Measurements from ENCODE around the gene JUNB. TPM values are rescaled to one million over a fixed set of nuclear protein-coding genes. Genes with fewer than 3 reads are reported as not detected.

The JUNB gene
- total RNA-seq, 1 experiment from 2014 or later: 116 TPM

DNA sequence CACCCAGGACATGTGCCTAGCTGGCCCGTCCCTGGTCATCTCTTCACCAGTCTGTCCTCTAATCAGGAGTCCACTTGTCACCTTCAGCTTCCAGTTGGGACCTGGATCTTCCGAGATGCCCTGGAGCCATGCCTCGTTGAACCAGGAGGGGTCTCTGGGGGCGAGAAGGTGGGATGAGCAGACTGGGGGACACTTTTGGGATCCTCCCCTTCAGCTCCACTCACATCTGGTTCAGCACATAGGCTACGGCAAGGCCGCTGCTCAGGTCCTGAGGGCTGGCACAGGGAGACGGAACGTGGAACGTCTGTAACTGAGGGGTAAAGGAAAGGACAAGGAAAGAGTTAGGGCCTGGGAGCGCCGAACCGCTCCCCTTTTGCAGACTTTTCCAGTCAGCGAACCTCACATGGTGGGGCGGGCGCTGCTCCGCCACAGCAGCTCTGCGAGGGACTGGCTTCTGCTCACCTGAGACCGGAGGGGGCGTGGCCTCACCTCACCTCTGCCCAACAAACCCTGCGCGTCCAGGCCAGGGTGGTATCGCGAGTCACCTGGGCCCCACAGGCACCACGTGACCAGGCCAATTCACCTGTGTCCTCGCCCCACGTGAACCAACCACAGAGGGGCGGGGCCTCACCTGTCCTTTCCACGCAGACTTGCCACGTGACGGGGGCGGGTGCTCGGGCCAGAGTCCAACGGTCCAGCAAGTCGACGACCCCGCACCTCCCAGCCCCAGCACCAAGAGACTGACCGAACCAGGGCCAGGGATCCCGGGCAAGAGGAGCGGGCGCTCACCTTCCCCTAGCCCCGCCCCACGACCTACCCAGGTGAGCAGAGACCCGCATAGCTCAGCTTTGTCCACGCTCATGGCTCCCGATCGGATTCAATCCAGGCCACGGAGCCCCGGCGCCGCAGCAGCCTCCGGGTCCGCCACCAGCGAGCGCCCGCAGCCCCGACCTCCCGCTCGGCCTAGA is 16.4 kb upstream of the JUNB start, which contains the start of gene HOOK2:
Gene HOOK2 (minus strand): TSS at position 965 of the 968 bp plus-strand sequence. CDS start 103 bp downstream, at position 862.
- TF ChIP-seq, protein P1, sequence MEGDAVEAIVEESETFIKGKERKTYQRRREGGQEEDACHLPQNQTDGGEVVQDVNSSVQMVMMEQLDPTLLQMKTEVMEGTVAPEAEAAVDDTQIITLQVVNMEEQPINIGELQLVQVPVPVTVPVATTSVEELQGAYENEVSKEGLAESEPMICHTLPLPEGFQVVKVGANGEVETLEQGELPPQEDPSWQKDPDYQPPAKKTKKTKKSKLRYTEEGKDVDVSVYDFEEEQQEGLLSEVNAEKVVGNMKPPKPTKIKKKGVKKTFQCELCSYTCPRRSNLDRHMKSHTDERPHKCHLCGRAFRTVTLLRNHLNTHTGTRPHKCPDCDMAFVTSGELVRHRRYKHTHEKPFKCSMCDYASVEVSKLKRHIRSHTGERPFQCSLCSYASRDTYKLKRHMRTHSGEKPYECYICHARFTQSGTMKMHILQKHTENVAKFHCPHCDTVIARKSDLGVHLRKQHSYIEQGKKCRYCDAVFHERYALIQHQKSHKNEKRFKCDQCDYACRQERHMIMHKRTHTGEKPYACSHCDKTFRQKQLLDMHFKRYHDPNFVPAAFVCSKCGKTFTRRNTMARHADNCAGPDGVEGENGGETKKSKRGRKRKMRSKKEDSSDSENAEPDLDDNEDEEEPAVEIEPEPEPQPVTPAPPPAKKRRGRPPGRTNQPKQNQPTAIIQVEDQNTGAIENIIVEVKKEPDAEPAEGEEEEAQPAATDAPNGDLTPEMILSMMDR (IDR thresholded peaks at IDR 0.05; ENCODE audit: unreplicated experiment): no peak
- Mint-ChIP-seq H3K27me3 (ENCODE audit: unreplicated experiment) (no peaks in the 10 kb centered on the region), H3K4me1 (ENCODE audit: low read depth, unreplicated experiment) (peaks cover 20% of the 10 kb centered on the region), H3K36me3 (ENCODE audit: insufficient read depth, unreplicated experiment) (peaks cover 67% of the 10 kb centered on the region), H3K27ac (ENCODE audit: unreplicated experiment) (peak within 1 kb of the TSS; percentile 47), H3K9me3 (ENCODE audit: low read depth, unreplicated experiment) (no peaks in the 10 kb centered on the region), H3K4me3 (ENCODE audit: low read depth, unreplicated experiment) (peak within 1 kb of the TSS; percentile 69)
- DNase-seq: peak; percentile 87
- no TSS peak for BruUV-seq (replicated peaks)
- intact Hi-C loops (cut with micrococcal nuclease; ENCODE audit: unreplicated experiment): no loop called here
- CTCF ChIA-PET: interaction anchor here (0.9 kb wide), 1 partner anchor 21 kb away, joined by 3 read pairs; no protein-coding TSS in a partner anchor

DNA sequence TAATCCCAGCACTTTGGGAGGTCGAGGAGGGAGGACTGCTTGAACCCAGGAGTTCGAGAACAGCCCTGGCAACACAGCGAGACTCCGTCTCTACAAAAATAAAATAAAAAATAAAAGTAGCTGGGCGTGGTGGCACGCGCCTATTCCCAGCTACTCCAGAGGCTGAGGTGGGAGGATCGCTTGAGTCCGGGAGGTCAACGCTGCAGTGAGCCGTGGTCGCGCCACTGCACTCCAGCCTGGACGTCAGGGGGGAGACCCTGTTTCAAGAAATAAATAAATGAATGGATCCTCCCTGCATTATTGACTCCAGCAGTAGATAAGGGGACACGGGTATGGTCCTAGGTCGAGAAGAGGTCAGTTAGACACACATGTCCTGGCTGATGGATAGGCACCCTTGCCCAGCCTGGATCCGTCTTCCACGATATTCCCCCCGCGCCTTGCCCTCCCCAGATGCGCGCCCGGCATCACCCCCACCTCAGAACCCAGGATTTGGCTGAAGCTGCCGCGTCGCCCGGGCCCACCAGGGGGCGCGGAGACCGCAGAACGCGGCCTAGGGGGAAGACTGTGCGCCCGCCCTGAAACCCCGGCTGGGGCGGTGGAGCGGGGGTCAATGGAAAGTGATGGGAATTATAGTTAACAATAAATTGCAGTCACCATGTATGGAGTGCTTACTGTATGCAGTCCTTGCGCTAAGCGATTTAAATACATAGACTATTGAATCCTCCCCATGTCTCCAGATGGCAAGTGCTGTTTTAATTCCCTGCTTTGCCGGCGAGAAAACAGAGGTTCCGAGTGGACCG is 13.9 kb upstream of the JUNB start:
- Mint-ChIP-seq H3K27ac (ENCODE audit: unreplicated experiment) (peak overlapping the region; percentile 93), H3K4me3 (ENCODE audit: low read depth, unreplicated experiment) (peak overlapping the region; percentile 76), H3K9me3 (ENCODE audit: low read depth, unreplicated experiment) (no peaks in the 10 kb centered on the region), H3K36me3 (ENCODE audit: insufficient read depth, unreplicated experiment) (peaks cover 52% of the 10 kb centered on the region), H3K27me3 (ENCODE audit: unreplicated experiment) (no peaks in the 10 kb centered on the region), H3K4me1 (ENCODE audit: low read depth, unreplicated experiment) (peaks cover 20% of the 10 kb centered on the region)
- DNase-seq: peak; percentile 87
- CTCF ChIA-PET: interaction anchor here (0.6 to 3.0 kb wide), 5 partner anchors 8 to 96 kb away, joined by 3 to 17 read pairs (median 8); partner anchors contain the start of gene JUNB
- intact Hi-C loops (cut with micrococcal nuclease; ENCODE audit: unreplicated experiment): loop anchor here (1.0 kb wide), 1 partner anchor 18 kb away; no protein-coding TSS in a partner anchor
- BruUV-seq (replicated peaks): no TSS peak
- TF ChIP-seq, protein P1 (IDR thresholded peaks at IDR 0.05; ENCODE audit: unreplicated experiment): peak; percentile 79

DNA sequence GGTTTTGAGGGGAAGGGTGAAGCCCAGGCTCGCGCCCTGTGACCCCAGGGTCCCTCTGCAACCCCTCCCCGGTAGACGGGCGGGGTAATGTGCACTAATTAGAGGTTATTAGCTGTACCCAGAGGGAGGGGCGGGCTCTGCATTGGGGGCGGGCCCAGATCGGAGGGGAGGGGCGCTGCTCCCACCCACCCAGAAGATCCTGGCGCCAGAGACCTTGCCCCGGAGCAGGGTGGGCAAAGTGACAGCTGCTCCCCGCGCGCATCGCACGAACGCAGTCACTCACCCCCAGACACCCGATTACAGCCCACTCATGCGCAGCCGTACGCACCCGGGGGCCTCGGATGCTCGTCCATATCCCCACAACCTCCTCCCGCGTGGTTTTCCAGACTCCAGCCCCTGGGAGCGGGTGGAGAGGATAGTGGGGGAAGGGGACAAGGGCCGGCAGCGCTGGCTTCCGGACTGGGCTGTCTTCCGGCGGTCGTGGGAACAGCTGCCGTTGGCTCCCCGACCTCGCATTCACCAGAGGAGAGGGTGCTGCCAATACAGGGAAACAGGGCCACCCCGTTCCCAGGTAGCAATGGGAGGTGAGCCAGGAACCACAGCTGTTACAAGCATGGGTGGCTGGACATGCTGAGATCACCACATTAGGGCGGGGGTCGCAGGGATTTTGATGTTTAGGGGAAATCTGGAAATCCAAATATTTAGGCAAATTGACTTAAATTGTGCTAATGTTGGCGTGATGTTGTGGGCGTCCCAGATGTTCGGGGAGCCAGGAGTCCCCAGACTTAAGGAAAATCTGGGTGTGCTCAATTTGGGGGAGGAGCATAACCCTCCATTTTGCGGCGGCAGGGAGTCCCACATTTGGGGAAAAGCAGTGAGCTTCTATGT is 13.0 kb upstream of the JUNB start:
- H3K4me1 Mint-ChIP-seq (ENCODE audit: low read depth, unreplicated experiment): peaks cover 17% of the 10 kb centered on the region
- peak; percentile 55 for DNase-seq
- CTCF ChIA-PET: interaction anchor here (0.6 to 3.0 kb wide), 6 partner anchors 9 to 95 kb away, joined by 3 to 17 read pairs (median 6); partner anchors contain the start of gene JUNB
- peak overlapping the region; percentile 93 for H3K27ac Mint-ChIP-seq (ENCODE audit: unreplicated experiment)
- peaks cover 52% of the 10 kb centered on the region for H3K36me3 Mint-ChIP-seq (ENCODE audit: insufficient read depth, unreplicated experiment)
- TF ChIP-seq, protein P1 (IDR thresholded peaks at IDR 0.05; ENCODE audit: unreplicated experiment): no peak
- H3K4me3 Mint-ChIP-seq (ENCODE audit: low read depth, unreplicated experiment): peak overlapping the region; percentile 76
- BruUV-seq (replicated peaks): no TSS peak
- no peaks in the 10 kb centered on the region for H3K9me3 Mint-ChIP-seq (ENCODE audit: low read depth, unreplicated experiment)
- no peaks in the 10 kb centered on the region for H3K27me3 Mint-ChIP-seq (ENCODE audit: unreplicated experiment)
- intact Hi-C loops (cut with micrococcal nuclease; ENCODE audit: unreplicated experiment): no loop called here
